ENCODE data around the gene GREB1L. TPM values are rescaled to one million over a fixed set of nuclear protein-coding genes. Genes with fewer than 3 reads are reported as not detected.

Gene GREB1L
- total RNA-seq, 1 donor from 2014 or later: 8.6 TPM

DNA sequence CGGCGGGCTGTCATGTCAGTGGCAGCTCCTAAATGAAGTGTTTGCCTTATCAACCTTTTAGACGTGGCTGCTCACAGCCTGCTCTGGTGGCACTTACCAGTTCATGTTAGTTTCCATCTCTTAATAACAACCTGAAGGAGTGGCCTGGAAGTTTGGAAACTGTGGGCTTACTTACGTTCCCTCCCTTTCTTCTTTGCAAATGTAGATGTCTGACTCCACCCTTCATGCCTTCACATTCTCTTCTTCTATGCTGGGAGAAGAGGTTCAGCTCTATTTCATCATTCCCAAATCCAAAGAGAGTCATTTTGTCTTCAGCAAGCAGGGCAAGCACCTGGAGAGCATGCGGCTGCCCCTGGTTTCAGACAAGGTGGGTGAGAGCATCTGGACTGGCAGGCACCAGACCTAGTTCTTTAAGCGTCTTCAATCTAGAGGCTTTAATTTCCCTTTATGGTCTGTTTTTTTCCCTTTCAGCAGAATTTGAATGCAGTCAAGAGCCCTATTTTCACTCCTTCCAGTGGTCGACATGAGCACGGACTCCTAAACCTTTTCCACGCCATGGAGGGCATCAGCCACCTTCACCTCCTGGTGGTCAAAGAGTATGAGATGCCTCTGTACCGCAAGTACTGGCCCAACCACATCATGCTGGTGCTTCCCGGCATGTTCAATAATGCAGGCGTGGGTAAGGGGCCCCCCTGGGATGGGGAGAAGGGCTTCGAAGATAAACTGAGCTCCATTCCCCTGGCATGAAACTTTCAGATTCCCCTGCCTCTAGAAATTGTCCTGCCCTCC, 266.1 kb downstream of the GREB1L start:
- Mint-ChIP-seq H3K27me3 (no peaks in the 10 kb centered on the region), H3K9me3 (ENCODE audit: low read depth) (peaks cover 3% of the 10 kb centered on the region), H3K4me3 (ENCODE audit: low read depth) (no peak overlapping the region), H3K4me1 (ENCODE audit: low read depth) (no peaks in the 10 kb centered on the region), H3K27ac (no peak overlapping the region), H3K36me3 (ENCODE audit: insufficient read depth) (peaks cover 15% of the 10 kb centered on the region)
- no peak for DNase-seq (ENCODE audit: low spot score, unreplicated experiment)
- TF ChIP-seq, protein P1, sequence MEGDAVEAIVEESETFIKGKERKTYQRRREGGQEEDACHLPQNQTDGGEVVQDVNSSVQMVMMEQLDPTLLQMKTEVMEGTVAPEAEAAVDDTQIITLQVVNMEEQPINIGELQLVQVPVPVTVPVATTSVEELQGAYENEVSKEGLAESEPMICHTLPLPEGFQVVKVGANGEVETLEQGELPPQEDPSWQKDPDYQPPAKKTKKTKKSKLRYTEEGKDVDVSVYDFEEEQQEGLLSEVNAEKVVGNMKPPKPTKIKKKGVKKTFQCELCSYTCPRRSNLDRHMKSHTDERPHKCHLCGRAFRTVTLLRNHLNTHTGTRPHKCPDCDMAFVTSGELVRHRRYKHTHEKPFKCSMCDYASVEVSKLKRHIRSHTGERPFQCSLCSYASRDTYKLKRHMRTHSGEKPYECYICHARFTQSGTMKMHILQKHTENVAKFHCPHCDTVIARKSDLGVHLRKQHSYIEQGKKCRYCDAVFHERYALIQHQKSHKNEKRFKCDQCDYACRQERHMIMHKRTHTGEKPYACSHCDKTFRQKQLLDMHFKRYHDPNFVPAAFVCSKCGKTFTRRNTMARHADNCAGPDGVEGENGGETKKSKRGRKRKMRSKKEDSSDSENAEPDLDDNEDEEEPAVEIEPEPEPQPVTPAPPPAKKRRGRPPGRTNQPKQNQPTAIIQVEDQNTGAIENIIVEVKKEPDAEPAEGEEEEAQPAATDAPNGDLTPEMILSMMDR (IDR thresholded peaks at IDR 0.05; ENCODE audit: unreplicated experiment): no peak

DNA sequence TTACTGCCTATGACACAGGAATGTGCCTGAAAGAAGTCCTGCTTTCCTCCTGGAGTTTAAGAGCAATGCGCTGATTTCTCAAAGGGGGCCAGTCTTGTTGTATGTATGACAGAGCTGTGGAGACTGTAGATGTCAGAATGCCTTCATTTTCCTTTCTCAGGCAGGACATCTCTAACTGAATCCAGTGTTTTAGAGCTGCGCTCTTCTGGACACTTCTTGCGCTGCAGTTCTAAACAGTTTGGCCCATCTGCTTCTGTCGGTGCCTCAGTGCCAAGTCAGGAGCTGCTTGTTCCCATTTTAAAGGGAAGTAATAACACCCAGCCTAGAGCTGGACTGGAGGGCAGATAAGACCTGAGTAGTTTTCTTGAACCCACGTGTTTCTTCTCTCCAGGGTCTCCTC, 267.0 kb downstream of the GREB1L start:
- H3K9me3 Mint-ChIP-seq (ENCODE audit: low read depth): peaks cover 3% of the 10 kb centered on the region
- H3K4me1 Mint-ChIP-seq (ENCODE audit: low read depth): no peaks in the 10 kb centered on the region
- peaks cover 22% of the 10 kb centered on the region for H3K36me3 Mint-ChIP-seq (ENCODE audit: insufficient read depth)
- no peak for DNase-seq (ENCODE audit: low spot score, unreplicated experiment)
- no peak overlapping the region for H3K4me3 Mint-ChIP-seq (ENCODE audit: low read depth)
- no peak overlapping the region for H3K27ac Mint-ChIP-seq
- no peaks in the 10 kb centered on the region for H3K27me3 Mint-ChIP-seq
- TF ChIP-seq, protein P1 (IDR thresholded peaks at IDR 0.05; ENCODE audit: unreplicated experiment): no peak

DNA sequence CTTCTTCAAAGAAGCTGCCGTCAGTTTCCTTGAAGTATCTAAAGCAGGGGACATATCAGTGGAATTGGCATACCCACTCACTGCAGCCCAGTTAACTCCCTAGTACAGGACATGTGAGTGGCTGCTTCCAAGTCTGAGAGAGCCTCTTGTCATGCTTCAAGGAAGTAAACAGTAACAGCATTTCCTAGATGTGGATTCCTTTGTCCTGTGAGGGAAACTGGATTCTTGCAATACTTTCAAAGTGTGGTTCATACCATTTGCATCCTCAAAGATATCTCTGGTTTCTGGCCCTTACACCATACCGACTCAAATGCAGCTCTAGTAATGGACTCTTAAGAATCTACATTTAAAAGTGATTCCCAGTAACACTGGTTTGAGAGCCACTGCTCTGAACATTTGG, 271.3 kb downstream of the GREB1L start:
- no peak overlapping the region for H3K4me3 Mint-ChIP-seq (ENCODE audit: low read depth)
- DNase-seq (ENCODE audit: low spot score, unreplicated experiment): no peak
- TF ChIP-seq, protein P1 (IDR thresholded peaks at IDR 0.05; ENCODE audit: unreplicated experiment): no peak
- no peaks in the 10 kb centered on the region for H3K27me3 Mint-ChIP-seq
- H3K27ac Mint-ChIP-seq: no peak overlapping the region
- H3K9me3 Mint-ChIP-seq (ENCODE audit: low read depth): peaks cover 3% of the 10 kb centered on the region
- H3K4me1 Mint-ChIP-seq (ENCODE audit: low read depth): no peaks in the 10 kb centered on the region
- peaks cover 29% of the 10 kb centered on the region for H3K36me3 Mint-ChIP-seq (ENCODE audit: insufficient read depth)

- Mint-ChIP-seq H3K9me3 (ENCODE audit: low read depth) (peaks cover 3% of the 10 kb centered on the region), H3K27ac (peak overlapping the region; percentile 12), H3K27me3 (no peaks in the 10 kb centered on the region), H3K36me3 (ENCODE audit: insufficient read depth) (peaks cover 29% of the 10 kb centered on the region), H3K4me3 (ENCODE audit: low read depth) (no peak overlapping the region), H3K4me1 (ENCODE audit: low read depth) (no peaks in the 10 kb centered on the region)
- TF ChIP-seq, protein P1 (IDR thresholded peaks at IDR 0.05; ENCODE audit: unreplicated experiment): no peak
- DNase-seq (ENCODE audit: low spot score, unreplicated experiment): no peak
These were observed 271.7 kb downstream of the GREB1L start for GRCh38 chr18:21513741-21514140.

GRCh38 chr18:21522530-21522929, 280.5 kb downstream of the GREB1L start:
- no peaks in the 10 kb centered on the region for H3K27me3 Mint-ChIP-seq
- H3K36me3 Mint-ChIP-seq (ENCODE audit: insufficient read depth): peaks cover 18% of the 10 kb centered on the region
- no peak overlapping the region for H3K27ac Mint-ChIP-seq
- DNase-seq (ENCODE audit: low spot score, unreplicated experiment): no peak
- TF ChIP-seq, protein P1 (IDR thresholded peaks at IDR 0.05; ENCODE audit: unreplicated experiment): no peak
- peaks cover 24% of the 10 kb centered on the region for H3K4me1 Mint-ChIP-seq (ENCODE audit: low read depth)
- H3K4me3 Mint-ChIP-seq (ENCODE audit: low read depth): no peak overlapping the region
- no peaks in the 10 kb centered on the region for H3K9me3 Mint-ChIP-seq (ENCODE audit: low read depth)
